GM12878 (cell line): ENCODE results near the gene FMNL3. TPM values are rescaled to one million over a fixed set of nuclear protein-coding genes. Genes with fewer than 3 reads are reported as not detected.

Source experiments
- ATAC-seq: fragments of 200-7000 bp; cut with Tn5 transposase; 3 replicates; pipeline ENCODE4 v1.9.1; 2020; ENCODE audit warnings: mild to moderate bottlenecking, moderate library complexity
- BruUV-seq: library from RNA; stranded (reverse); fragments of 400-500 nt; replicated peaks from 2 replicates; lab custom pipeline; 2021; lab: Mats Ljungman, UMichigan
- CTCF ChIA-PET: fragments of 300-600 bp; sonication (Branson Sonifier 250); formaldehyde crosslinking; extraction: SDS; loops from one replicate; lab custom pipeline; 2021; ENCODE audit warnings: inconsistent platforms; lab: Yijun Ruan, JAX
- POLR2A ChIA-PET: fragments of 350-600 bp; formaldehyde crosslinking; extraction: SDS; loops from one replicate; lab custom pipeline; 2021; ENCODE audit warnings: inconsistent platforms; lab: Charles Lee
- RAD21 ChIA-PET: fragments of 300-600 bp; sonication (Branson Sonifier 250); formaldehyde crosslinking; loops from one replicate; lab custom pipeline; 2023; ENCODE audit warnings: antibody characterized with exemption; ENCODE audit not compliant: unreplicated experiment; lab: Charles Lee
- SMC1A ChIA-PET: fragments of 300-600 bp; sonication (Branson Sonifier 250); formaldehyde crosslinking; loops from one replicate; lab custom pipeline; 2023; ENCODE audit not compliant: unreplicated experiment, uncharacterized antibody; lab: Charles Lee
- DNase-seq: peaks from one replicate; pipeline ENCODE4 v3.0.0-alpha.2; 2011; ENCODE audit warnings: low read depth, low spot score
- FAIRE-seq: peaks from 3 replicates; lab custom pipeline; 2011; peaks lifted over from hg19 to GRCh38; lab: Jason Lieb, UNC
- H2AFZ ChIP-seq: 2 replicates; pipeline ENCODE4 v1.6.0; 2011; ENCODE audit warnings: low read depth, low read length, control low read depth; ENCODE audit not compliant: control insufficient read depth
- H3K27ac ChIP-seq: 2 replicates; pipeline ENCODE4 v1.5.1; 2011; ENCODE audit warnings: control low read depth; ENCODE audit not compliant: control insufficient read depth, insufficient read depth
- H3K27me3 ChIP-seq, 2 experiments: replicated peaks in 1 of 2; 2 replicates each; pipeline versions ENCODE4 v1.6.0 to v1.6.1; 2011; ENCODE audit warnings: low read length in 1 of 2; ENCODE audit not compliant: control insufficient read depth in 2 of 2, insufficient read depth in 2 of 2
- H3K36me3 ChIP-seq, 2 experiments: 2 replicates each; pipeline ENCODE4 v1.5.1; 2011; ENCODE audit warnings: low read length in 1 of 2; ENCODE audit not compliant: control insufficient read depth in 2 of 2, insufficient read depth in 2 of 2
- H3K4me1 ChIP-seq: 2 replicates; pipeline ENCODE4 v1.6.1; 2011; ENCODE audit warnings: mild to moderate bottlenecking, low read length, moderate library complexity, mixed read lengths; ENCODE audit not compliant: control insufficient read depth, insufficient read depth
- H3K4me2 ChIP-seq: 2 replicates; pipeline ENCODE4 v1.6.0; 2011; ENCODE audit warnings: control low read depth; ENCODE audit not compliant: control insufficient read depth, insufficient read depth
- H3K4me3 ChIP-seq: fragments of 200-600 bp; sonication (generic); 2 replicates; pipeline ENCODE4 v1.5.1; 2016
- H3K79me2 ChIP-seq: 2 replicates; pipeline ENCODE4 v1.6.0; 2011; ENCODE audit warnings: low read length; ENCODE audit not compliant: control insufficient read depth, insufficient read depth
- H3K9ac ChIP-seq: 2 replicates; pipeline ENCODE4 v1.8.0; 2011; ENCODE audit warnings: low read length, control low read depth, mixed read lengths; ENCODE audit not compliant: control insufficient read depth, insufficient read depth
- H3K9me3 ChIP-seq: replicated peaks from 3 replicates; pipeline ENCODE4 v1.5.1; 2011; ENCODE audit warnings: mild to moderate bottlenecking, low read length; ENCODE audit not compliant: control insufficient read depth, insufficient read depth
- H4K20me1 ChIP-seq: 2 replicates; pipeline ENCODE4 v1.6.0; 2011; ENCODE audit not compliant: control insufficient read depth, insufficient read depth
- ASH2L ChIP-seq: fragments of 300-600, 200-600 bp; sonication (generic); IDR thresholded peaks from 2 replicates; pipeline ENCODE4 v1.6.1; 2017; ENCODE audit warnings: low read depth, mild to moderate bottlenecking, borderline replicate concordance
- BMI1 ChIP-seq: fragments of 450-650 bp; IDR thresholded peaks from 2 replicates; pipeline ENCODE4 v1.6.1; 2016; ENCODE audit warnings: mild to moderate bottlenecking, moderate library complexity, borderline replicate concordance
- CEBPB ChIP-seq, 2 experiments: fragments of 150-350 bp in 1 of 2; IDR thresholded peaks; 2 replicates each; pipeline ENCODE4 v1.6.1; 2012 to 2014; ENCODE audit warnings: low read depth in 2 of 2, low read length in 2 of 2, borderline replicate concordance in 1 of 2, inconsistent platforms in 1 of 2
- CHD2 ChIP-seq: IDR thresholded peaks from 2 replicates; pipeline ENCODE4 v1.6.1; 2011; ENCODE audit warnings: low read depth, low read length, improper control_type of control experiment, borderline replicate concordance
- SUPT20H ChIP-seq: IDR thresholded peaks from 2 replicates; pipeline ENCODE4 v1.6.1; 2011; ENCODE audit warnings: low read depth, mild to moderate bottlenecking, low read length, moderate library complexity, borderline replicate concordance; ENCODE audit not compliant: control insufficient read depth
- WGBS: methylation state at CpG from one replicate; pipeline ENCODE4 v1.1.6; 2016; ENCODE audit warnings: low lambda C conversion rate; ENCODE audit not compliant: insufficient replicate concordance, insufficient coverage; ENCODE audit errors: missing lambda C conversion rate; 5-methylcytosine and 5-hydroxymethylcytosine counted together
- in situ Hi-C: fragments of 300-500 bp; cut with MboI; formaldehyde crosslinking; loops from 9 replicates; pipeline ENCODE4 v1.14.3; 2018; ENCODE audit warnings: mixed read lengths
- intact Hi-C: fragments of 100-400 bp; cut with micrococcal nuclease; formaldehyde crosslinking; loops from one replicate; pipeline ENCODE4 v1.14.2; 2022; ENCODE audit not compliant: unreplicated experiment
- polyA plus RNA-seq, 11 experiments: library from polyadenylated mRNA; depleted of rRNA in 4 of 11; unstranded in 6 of 11; stranded (reverse) in 5 of 11; fragments of >200 nt; fragmentation: Nextera tagmentation in 4 of 11; fragmentation: Illumina TruSeq in 1 of 11; extraction: Ambion mirVana in 4 of 11; extraction: Trizol in 1 of 11; gene quantifications; 1 replicate in 1 of 11; 2 replicates in 10 of 11; pipeline versions ENCODE4 v1.2.1 to v1.2.3, GENCODE V29; 2011 to 2016; ENCODE audit warnings: inconsistent platforms in 2 of 11, missing spikeins in 2 of 11, low read depth in 1 of 11
- total RNA-seq, 4 experiments: library from RNA; depleted of rRNA in 3 of 4; stranded (reverse); fragments of >200 nt in 3 of 4; fragmentation: Illumina TruSeq in 1 of 4; extraction: Trizol in 1 of 4; gene quantifications; 2 replicates each; pipeline versions ENCODE4 v1.2.1 to v1.2.3, GENCODE V29; 2013 to 2021
- TF ChIP-seq, protein P1 (sequence below): fragments of 450-650 bp; IDR thresholded peaks from 2 replicates; pipeline ENCODE4 v1.6.1; 2017; ENCODE audit warnings: low read depth, mild to moderate bottlenecking, moderate library complexity
- TF ChIP-seq, protein P2 (sequence below): IDR thresholded peaks from 2 replicates; pipeline ENCODE4 v1.6.1; 2011; ENCODE audit warnings: borderline replicate concordance, low read depth, mild to moderate bottlenecking, moderate library complexity, mixed read lengths, low read length; ENCODE audit not compliant: insufficient read depth; ENCODE audit errors: extremely low read length

The FMNL3 gene
- total and polyA plus RNA-seq, 10 of the 15 experiments (the other 5 are each of a cell fraction or from before 2014, with no cell fraction given): 3.0 to 64.9 (median 30.9) TPM

DNA sequence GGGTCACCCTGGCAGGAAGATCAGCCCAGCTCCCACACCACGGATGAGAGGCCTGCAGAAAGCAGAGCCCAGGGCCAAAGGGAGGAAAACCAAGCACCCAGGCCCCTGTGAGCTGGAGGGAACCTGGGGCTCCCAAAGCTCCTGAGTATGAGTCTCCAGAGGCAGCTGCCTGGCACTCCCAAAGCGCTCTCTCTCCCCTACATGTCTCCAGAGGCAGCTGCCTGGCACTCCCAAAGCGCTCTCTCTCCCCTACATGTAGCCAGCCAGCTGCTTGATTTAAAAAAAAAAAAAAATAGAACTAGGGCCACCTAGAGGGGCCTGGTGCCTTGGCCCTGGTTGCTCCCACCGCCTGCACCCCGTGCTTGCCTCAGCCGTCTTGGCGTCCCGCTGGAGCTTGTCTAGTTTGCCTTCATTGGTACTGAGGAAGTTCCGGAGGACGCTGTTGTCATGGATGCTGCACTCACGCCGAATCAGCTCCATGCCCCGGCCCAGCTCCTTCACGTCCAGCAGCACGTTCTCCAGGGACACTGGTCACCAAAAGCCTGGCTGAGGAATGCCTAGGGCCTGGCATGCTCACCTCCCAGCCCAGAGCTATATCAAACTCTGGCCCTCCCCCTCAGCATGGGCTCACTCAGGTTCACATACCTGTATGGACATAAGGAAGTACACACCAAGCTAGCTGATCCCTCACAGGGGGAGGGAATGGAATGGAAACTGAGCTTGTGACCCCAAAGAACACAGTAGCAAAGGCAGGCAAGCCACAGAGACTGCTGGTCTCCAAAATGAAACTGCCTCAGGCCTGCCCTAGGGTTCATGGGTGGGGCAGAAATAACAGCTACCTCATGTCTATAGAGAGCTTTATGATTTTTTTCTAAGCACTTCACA lies 59.1 kb downstream of the FMNL3 start:
- no peaks in the 10 kb centered on the region for H3K79me2 ChIP-seq
- no peak for FAIRE-seq
- H3K9ac ChIP-seq: no peak overlapping the region
- intact Hi-C loops (no loop called here), in situ Hi-C loops (loop anchor here (10.0 kb wide), 1 partner anchor 187 kb away; no protein-coding TSS in a partner anchor)
- POLR2A ChIA-PET: interaction anchor here (1.0 to 3.9 kb wide), 5 partner anchors 10 to 56 kb away, joined by 3 to 28 read pairs (median 3); no protein-coding TSS in a partner anchor
- H3K27me3 ChIP-seq: no peaks in the 10 kb centered on the region
- H3K4me3 ChIP-seq: no peak overlapping the region
- CTCF ChIA-PET: interaction anchor here (0.6 to 20.4 kb wide), 9 partner anchors 10 to 193 kb away, joined by 3 to 486 read pairs (median 3); partner anchors contain the start of gene FMNL3
- H3K4me2 ChIP-seq: no peak overlapping the region
- TF ChIP-seq, protein P1, sequence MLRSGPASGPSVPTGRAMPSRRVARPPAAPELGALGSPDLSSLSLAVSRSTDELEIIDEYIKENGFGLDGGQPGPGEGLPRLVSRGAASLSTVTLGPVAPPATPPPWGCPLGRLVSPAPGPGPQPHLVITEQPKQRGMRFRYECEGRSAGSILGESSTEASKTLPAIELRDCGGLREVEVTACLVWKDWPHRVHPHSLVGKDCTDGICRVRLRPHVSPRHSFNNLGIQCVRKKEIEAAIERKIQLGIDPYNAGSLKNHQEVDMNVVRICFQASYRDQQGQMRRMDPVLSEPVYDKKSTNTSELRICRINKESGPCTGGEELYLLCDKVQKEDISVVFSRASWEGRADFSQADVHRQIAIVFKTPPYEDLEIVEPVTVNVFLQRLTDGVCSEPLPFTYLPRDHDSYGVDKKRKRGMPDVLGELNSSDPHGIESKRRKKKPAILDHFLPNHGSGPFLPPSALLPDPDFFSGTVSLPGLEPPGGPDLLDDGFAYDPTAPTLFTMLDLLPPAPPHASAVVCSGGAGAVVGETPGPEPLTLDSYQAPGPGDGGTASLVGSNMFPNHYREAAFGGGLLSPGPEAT: no peak
- TF ChIP-seq, protein P2, sequence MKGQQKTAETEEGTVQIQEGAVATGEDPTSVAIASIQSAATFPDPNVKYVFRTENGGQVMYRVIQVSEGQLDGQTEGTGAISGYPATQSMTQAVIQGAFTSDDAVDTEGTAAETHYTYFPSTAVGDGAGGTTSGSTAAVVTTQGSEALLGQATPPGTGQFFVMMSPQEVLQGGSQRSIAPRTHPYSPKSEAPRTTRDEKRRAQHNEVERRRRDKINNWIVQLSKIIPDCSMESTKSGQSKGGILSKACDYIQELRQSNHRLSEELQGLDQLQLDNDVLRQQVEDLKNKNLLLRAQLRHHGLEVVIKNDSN: no peak
- TF ChIP-seq CEBPB (IDR thresholded peaks at IDR 0.05; ENCODE audit: borderline replicate concordance in 1 of 2, low read depth in 2 of 2, low read length in 2 of 2): no peak
- no peak for TF ChIP-seq CHD2
- TF ChIP-seq ASH2L: no peak
- no peak for TF ChIP-seq SUPT20H
- TF ChIP-seq BMI1: no peak
- H2AFZ ChIP-seq: no peak overlapping the region
- H3K9me3 ChIP-seq: no peaks in the 10 kb centered on the region
- 92% methylated on average over 15 of the region's 15 CpGs for WGBS
- no TSS peak for BruUV-seq
- H3K4me1 ChIP-seq: no peaks in the 10 kb centered on the region
- RAD21 ChIA-PET: interaction anchor here (0.8 to 2.6 kb wide), 7 partner anchors 11 to 61 kb away, joined by 3 to 10 read pairs (median 4); partner anchors contain the start of gene FMNL3
- ATAC-seq: no peak
- no peak for DNase-seq
- SMC1A ChIA-PET: interaction anchor here (0.6 to 10.9 kb wide), 12 partner anchors 10 to 94 kb away, joined by 3 to 191 read pairs (median 5); partner anchors contain the start of genes FMNL3, PRPF40B and TMBIM6
- no peak overlapping the region for H3K27ac ChIP-seq
- H4K20me1 ChIP-seq: no peaks in the 10 kb centered on the region
- H3K36me3 ChIP-seq: peaks cover 40 to 54% of the 10 kb centered on the region in 2 experiments
